Gastrocnemius medialis (tissue), 4 donors: Measurements from ENCODE around the gene EXO1. TPM values are rescaled to one million over a fixed set of nuclear protein-coding genes. Genes with fewer than 3 reads are reported as not detected.

Experiments
- ATAC-seq, 2 donors: fragments of 150-250 bp; one replicate each; pipeline ENCODE4 v1.9.1; 2016
- DNase-seq, 2 donors: peaks; one replicate each; pipeline ENCODE4 v3.0.0-alpha.2; 2019
- H3K27ac ChIP-seq, 4 donors: fragments of 200-600 bp; sonication (generic); 1 replicate in 1 of 4; 2 replicates in 3 of 4; pipeline ENCODE4 v1.5.1; 2016 to 2018; ENCODE audit warnings: mild to moderate bottlenecking in 2 of 4, moderate library complexity in 1 of 4
- H3K27me3 ChIP-seq, 3 donors: fragments of 200-600 bp; sonication (generic) in 2 of 3; 1 replicate in 1 of 3; 2 replicates in 2 of 3; pipeline versions ENCODE4 v1.5.1 to v1.6.0; 2016 to 2019; ENCODE audit warnings: mild to moderate bottlenecking in 1 of 3, moderate library complexity in 1 of 3
- H3K36me3 ChIP-seq, 2 donors: fragments of 200-600 bp; sonication (generic) in 1 of 2; one replicate each; pipeline ENCODE4 v1.5.1; 2017 to 2018
- H3K4me1 ChIP-seq, 2 donors: fragments of 200-600 bp; sonication (generic) in 1 of 2; one replicate each; pipeline ENCODE4 v1.5.1; 2016 to 2017; ENCODE audit warnings: mild to moderate bottlenecking in 2 of 2
- H3K4me3 ChIP-seq, 4 donors: fragments of 200-600 bp; sonication (generic) in 3 of 4; 1 replicate in 1 of 4; 2 replicates in 3 of 4; pipeline ENCODE4 v1.5.1; 2016 to 2019; ENCODE audit warnings: mild to moderate bottlenecking in 2 of 4
- H3K9me3 ChIP-seq, 3 donors: fragments of 200-600 bp; sonication (generic) in 2 of 3; 1 replicate in 1 of 3; 2 replicates in 2 of 3; pipeline ENCODE4 v1.5.1; 2016 to 2019
- CTCF ChIP-seq, 5 experiments: fragments of 450-650 bp in 3 of 5; fragments of 200-600 bp in 2 of 5; sonication (generic) in 2 of 5; IDR thresholded peaks in 4 of 5; conservative IDR thresholded peaks in 1 of 5; 1 replicate in 4 of 5; 2 replicates in 1 of 5; pipeline ENCODE4 v1.5.1; 2016 to 2019; ENCODE audit warnings: antibody characterized with exemption in 5 of 5, mild to moderate bottlenecking in 3 of 5, moderate library complexity in 3 of 5
- POLR2A ChIP-seq, 2 donors: fragments of 450-650 bp; IDR thresholded peaks; one replicate each; pipeline ENCODE4 v1.6.1; 2017; ENCODE audit warnings: antibody characterized with exemption in 2 of 2, mild to moderate bottlenecking in 2 of 2, moderate library complexity in 2 of 2
- in situ Hi-C, 4 donors: fragments of 200-750 bp; cut with MboI; loops; one replicate each; pipeline versions ENCODE4 v1.15.0 to v1.8.0; 2017; ENCODE audit warnings: low sequenced_read_pairs in 4 of 4
- intact Hi-C: fragments of 100-400 bp; cut with DNase I; formaldehyde crosslinking; loops from one replicate; pipeline ENCODE4 v1.15.1; 2023; ENCODE audit warnings: low total_unique reads
- total RNA-seq, 4 donors: library from RNA; depleted of rRNA; stranded (reverse); fragments of >200 nt; gene quantifications; one replicate each; pipeline versions ENCODE4 v1.1.0 to v1.2.3, GENCODE V29; 2016

Gene EXO1
- total RNA-seq, 4 donors from 2014 or later = 0.20 TPM; not detected in 2

- intact Hi-C loops (no loop called here), in situ Hi-C loops (no loop called here)
- H3K4me1 ChIP-seq = no peaks in the 10 kb centered on the region
- H3K27ac ChIP-seq = no peak overlapping the region
- no peaks in the 10 kb centered on the region for H3K9me3 ChIP-seq
- ATAC-seq (no peak), DNase-seq (no peak)
- H3K36me3 ChIP-seq = no peaks in the 10 kb centered on the region
- TF ChIP-seq POLR2A (IDR thresholded peaks at IDR 0.05) (no peak), CTCF (IDR thresholded peaks at IDR 0.05 in 4 of 5, conservative IDR thresholded peaks at IDR 0.05 in 1 of 5) (no peak)
- H3K27me3 ChIP-seq = no peaks in the 10 kb centered on the region
- no peak overlapping the region for H3K4me3 ChIP-seq
Observed at GRCh38 chr1:241808265-241808664, 39.7 kb upstream of the EXO1 start.

DNA sequence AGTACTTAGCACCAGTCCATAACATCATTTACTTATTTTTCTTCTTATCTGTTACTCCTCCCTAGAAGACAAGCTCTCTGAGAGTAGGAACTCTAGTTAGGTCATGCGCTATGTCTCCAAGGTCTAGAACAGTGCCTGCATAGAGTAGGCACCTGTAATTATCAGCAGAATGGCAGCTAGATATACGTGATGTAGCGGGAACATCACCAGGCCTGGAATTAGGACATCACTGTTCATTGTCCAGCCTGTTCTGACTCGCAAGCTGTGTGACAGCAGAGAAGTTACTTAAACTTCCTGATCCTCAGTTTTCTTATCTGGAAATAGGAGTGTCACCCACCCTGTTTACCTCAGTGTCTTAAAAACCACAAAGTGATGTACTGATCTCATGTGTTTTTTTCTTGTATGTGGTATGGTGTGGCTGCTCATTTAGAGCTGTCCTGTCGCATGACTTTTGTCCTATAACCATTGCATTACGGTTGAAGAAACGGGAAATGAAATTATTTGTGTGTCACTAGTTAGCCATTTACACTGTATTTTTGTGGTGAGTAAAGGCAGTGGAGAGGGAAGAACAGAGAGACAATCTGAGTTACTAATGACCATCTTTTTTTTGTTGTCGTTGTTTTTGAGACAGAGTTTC, 37.1 kb upstream of the EXO1 start:
- H3K4me1 ChIP-seq = no peaks in the 10 kb centered on the region
- no peak overlapping the region for H3K27ac ChIP-seq
- no peaks in the 10 kb centered on the region for H3K9me3 ChIP-seq
- intact Hi-C loops (no loop called here), in situ Hi-C loops (no loop called here)
- no peaks in the 10 kb centered on the region for H3K36me3 ChIP-seq
- DNase-seq = no peak
- TF ChIP-seq CTCF (IDR thresholded peaks at IDR 0.05 in 4 of 5, conservative IDR thresholded peaks at IDR 0.05 in 1 of 5) = no peak
- no peak for TF ChIP-seq POLR2A (IDR thresholded peaks at IDR 0.05)
- H3K27me3 ChIP-seq = no peaks in the 10 kb centered on the region
- no peak for ATAC-seq
- H3K4me3 ChIP-seq = no peak overlapping the region

- no peaks in the 10 kb centered on the region for H3K4me1 ChIP-seq
- TF ChIP-seq POLR2A (IDR thresholded peaks at IDR 0.05) = no peak
- TF ChIP-seq CTCF (IDR thresholded peaks at IDR 0.05 in 4 of 5, conservative IDR thresholded peaks at IDR 0.05 in 1 of 5) = no peak
- H3K9me3 ChIP-seq = no peaks in the 10 kb centered on the region
- in situ Hi-C loops (no loop called here), intact Hi-C loops (no loop called here)
- ATAC-seq (no peak), DNase-seq (no peak)
- no peaks in the 10 kb centered on the region for H3K27me3 ChIP-seq
- no peak overlapping the region for H3K27ac ChIP-seq
- H3K36me3 ChIP-seq = no peaks in the 10 kb centered on the region
- H3K4me3 ChIP-seq = no peak overlapping the region
Observed at GRCh38 chr1:241813768-241814320, 34.2 kb upstream of the EXO1 start.

- Histone ChIP-seq H3K4me3 (no peak overlapping the region), H3K4me1 (no peaks in the 10 kb centered on the region), H3K27ac (no peak overlapping the region), H3K27me3 (no peaks in the 10 kb centered on the region), H3K36me3 (no peaks in the 10 kb centered on the region), H3K9me3 (no peaks in the 10 kb centered on the region)
- in situ Hi-C loops = no loop called here
- no peak for ATAC-seq
- intact Hi-C loops = no loop called here
- DNase-seq = no peak
- no peak for TF ChIP-seq CTCF (IDR thresholded peaks at IDR 0.05 in 4 of 5, conservative IDR thresholded peaks at IDR 0.05 in 1 of 5)
- no peak for TF ChIP-seq POLR2A (IDR thresholded peaks at IDR 0.05)
Observed at GRCh38 chr1:241816008-241816407, 32.0 kb upstream of the EXO1 start.
